Measurements from ENCODE around the gene MTA1.

The MTA1 gene

DNA sequence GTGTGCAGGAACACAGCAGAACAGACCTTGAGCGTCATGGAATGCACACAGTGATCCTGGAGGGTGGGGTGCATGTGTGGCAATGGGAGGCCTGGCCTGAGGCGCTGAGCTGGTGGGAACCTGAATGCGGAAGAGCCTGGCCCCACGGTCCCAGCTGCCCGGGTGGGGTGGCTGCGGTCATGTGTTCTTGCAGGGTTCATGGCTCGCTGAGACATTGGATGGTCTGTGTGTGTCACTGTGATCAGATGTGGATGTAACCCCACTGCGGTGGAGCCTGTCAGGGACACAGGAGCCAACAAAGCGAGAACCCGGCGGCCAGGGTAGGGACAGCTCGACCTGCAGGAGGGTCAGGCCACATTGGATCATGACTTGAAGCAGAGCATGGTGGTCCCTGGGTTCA lies 23.2 kb downstream of the MTA1 start:
- no peak for DNase-seq (ENCODE audit: low spot score)

DNA sequence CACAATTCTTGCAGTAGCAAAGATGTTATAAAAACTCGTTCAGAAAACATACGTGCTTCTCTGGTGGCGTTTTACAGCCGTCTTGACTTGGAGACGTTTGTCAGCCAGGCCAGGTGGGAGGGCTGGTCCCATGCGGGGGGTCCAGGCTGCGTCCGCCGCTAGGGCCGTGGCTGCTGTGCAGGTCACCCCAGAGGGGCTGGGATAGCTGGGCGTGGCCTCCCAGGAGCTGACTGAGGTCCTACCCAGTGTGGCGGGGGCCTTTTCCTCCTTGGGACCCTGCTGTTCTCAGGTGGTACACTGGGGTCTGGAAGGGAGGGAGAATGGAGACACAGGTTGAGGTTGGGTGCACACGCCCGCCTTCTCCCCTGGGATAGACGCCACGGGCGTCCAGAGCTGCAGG lies 25.2 kb downstream of the MTA1 start:
- no peak for DNase-seq (ENCODE audit: low spot score)

DNA sequence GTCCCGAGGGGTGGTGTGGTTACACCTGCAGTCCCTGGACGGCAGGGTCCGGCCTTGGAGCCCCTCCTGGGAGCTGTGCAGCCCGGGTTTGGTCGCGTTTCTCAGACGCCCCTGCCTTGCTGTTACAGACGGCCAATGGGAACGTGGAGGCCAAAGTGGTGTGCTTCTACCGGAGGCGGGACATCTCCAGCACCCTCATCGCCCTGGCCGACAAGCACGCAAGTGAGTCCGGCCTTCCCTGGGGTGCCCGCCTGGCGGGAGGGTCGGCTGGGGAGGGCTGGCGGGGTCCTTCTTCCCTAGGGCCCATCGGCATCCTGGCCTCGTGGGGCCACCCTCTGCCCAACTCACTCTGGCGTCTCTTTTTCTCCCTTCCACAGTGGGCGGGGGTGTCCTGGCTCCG lies 25.7 kb downstream of the MTA1 start:
- no peak for DNase-seq (ENCODE audit: low spot score)

DNA sequence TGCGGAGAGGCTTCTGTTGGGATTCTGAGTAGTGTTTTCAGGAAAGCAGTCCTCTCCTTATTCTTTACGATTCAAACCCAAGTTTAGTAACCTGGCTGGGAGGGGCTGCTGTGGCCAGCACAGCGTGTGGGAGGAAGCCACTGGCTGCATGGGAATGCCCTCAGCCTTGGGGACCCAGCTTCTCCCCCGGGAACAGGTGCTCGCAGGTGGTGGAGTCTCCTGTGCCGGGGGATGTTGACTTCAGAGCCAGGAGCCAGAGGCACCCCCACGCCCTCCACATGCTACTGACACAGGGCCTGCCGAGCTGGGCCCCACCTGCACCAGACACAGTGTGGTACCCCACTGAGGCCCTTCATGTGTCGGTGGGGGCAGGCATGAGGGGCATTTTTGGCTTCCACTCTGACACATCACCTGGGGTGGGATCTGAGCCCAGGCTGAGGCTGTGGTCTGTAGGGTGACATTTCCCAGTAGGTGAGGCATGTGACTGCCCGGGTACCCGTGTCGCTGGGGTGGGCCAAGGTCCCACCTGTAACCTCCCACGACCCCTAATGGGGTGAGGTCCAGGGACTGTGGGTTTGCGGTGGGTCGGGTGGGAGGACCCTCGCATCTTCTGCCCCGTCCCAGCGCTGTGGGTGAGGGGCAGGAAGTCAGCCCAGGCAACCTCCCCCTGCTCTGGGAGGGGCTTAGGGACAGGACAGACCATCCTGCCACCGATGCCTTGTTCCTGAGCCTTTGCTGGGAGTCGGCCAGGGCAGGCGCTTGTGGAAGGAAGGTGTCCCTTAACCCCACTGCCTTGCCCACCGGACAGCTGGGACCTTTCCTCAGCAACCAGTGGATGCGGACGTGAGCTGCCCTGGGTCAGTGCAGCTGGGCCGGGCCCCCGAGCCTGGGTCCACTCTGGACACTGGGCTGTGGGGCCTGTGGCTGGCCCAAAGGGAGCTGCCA lies 26.5 kb downstream of the MTA1 start:
- no peak for DNase-seq (ENCODE audit: low spot score)

DNA sequence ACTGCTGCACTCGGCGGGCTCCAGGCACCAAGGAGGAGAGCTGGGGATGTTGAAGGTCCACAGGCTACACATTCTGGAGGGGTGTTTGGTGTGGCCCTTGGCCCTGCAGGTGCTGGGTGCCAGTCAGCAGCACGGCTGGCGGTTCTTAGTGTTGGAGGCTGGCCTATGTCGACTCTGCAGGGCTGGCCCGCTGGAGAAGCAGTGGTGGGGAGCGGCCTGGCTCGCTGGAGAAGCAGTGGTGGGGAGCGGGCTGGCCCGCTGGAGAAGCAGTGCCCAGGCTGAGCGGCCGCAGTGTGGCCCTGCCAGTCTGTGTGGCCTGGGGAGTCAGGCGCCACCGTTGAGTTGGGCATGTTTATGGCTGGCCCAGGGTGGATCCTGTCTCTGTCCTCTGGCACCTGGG lies 27.3 kb downstream of the MTA1 start:
- DNase-seq (ENCODE audit: low spot score) = no peak

DNA sequence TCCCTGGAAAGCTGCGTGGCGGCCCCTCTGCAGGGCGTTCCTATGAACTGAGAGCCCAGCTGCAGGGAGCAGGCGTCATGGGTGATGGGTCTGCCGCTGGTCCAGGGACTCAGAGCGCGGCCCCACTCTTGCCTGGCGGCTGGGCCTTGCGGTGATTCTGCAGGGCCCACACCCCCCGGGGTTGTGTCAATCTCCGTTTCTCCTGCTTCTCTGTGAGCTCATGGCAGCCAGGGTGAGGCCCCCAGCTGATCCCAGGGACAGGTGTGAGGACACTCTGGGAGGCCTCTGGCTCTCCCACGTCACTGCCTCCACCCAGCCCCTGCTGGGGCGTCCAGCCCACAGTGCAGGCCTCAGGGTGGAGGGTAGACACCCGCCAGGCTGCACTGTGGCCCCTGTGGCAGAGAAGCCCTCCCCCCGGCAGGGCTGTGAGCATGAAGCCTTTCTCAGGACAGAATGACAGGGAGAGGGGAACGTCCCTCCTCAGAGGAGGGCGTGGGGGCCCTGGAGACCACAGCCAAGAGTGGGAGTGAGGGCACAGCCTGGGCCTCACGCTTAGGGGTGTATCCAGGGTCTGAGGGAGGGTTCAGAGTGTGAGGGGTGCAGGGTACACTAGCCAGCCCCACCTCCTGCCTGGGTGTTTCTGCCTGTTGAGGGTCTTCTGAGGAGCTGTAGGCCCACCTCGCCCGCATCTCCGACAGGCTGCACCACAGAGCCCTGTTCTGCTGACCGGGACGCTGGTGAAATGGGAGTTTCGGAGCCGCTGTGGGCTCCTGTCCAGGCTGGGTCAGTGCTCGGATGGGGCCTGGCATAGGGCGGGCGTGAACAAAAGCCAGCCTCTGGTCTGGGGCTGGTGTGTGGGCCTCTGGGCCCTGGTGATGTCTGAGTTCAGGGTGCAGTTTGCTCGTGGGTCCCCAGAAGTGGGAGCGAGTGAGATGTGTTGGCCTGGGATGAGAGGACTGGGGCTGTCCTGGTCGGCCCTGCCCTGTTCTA lies 28.3 kb downstream of the MTA1 start:
- DNase-seq (ENCODE audit: low spot score) = no peak

DNA sequence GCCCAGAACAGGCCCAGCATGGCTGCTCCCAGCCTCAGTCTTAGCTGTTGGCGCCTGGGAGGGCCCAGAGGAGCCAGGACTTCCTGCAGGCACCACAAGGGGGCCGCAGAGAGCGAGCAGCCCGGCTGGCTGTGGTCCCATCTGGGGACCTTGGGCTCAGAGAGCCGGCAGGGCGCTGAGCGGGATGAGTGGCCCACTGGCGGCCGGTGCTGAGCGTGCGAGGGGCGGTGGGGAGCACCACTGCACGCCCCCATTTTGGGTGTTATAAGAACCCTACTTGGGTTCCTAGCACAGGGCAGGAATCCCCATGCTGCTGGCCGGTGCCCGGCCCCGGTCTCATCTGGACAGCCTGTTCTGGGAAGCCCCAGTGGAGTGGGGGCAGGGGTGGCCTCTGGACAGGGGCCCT lies 29.1 kb downstream of the MTA1 start:
- DNase-seq (ENCODE audit: low spot score) = peak; percentile 22

DNA sequence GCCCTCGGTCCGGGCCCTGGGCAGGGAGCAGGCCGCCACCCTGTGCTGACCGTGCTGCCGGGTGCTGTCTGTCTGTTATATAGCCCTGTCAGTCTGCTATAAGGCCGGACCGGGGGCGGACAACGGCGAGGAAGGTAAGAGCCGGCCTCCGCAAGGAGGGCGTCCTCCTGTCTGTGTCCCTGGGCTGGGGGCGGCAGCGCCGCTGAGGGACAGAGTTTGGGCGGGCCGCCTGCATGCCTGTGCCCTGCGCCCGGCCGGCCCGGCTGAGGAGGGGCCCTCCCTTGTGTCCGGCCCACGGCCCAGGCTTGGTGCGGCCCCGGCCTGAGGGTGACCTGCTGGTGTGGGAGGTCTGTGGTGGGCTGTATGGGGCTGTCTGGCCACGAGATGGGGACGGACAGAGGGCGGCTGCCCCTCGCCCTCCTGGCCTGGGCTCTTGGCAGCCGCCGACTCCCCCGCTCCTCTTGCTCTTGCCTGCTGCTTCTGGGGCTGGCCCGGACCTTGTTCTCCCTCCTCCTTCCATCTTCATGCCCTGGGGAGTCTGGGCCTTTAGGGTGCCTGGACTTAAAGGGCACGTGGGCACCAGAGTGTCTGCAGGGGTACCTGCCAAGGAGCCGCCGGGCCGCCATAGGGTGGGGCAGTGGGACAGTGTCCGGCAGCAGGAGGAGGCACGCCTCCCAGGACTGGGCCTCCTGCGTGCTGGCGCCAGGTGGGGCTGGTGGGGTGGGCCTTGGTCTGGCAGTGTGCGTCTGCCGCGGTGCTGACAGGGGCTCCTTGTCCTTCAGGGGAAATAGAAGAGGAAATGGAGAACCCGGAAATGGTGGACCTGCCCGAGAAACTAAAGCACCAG lies 29.9 kb downstream of the MTA1 start:
- no peak for DNase-seq (ENCODE audit: low spot score)

DNA sequence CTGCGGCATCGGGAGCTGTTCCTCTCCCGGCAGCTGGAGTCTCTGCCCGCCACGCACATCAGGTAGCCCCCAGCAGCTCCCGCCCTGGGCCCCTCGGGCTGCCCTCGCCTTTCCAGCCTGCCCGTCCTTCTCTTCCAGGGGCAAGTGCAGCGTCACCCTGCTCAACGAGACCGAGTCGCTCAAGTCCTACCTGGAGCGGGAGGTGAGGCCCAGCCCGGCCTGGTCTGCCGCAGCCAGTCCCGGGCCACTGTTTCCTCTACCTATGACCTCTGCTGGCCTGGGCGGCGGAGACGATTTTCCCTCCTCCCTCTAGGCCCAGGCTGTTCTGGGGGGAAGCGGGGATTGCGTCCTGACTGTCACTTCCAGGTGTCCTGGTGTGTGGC lies 30.5 kb downstream of the MTA1 start:
- DNase-seq (ENCODE audit: low spot score) = no peak

DNA sequence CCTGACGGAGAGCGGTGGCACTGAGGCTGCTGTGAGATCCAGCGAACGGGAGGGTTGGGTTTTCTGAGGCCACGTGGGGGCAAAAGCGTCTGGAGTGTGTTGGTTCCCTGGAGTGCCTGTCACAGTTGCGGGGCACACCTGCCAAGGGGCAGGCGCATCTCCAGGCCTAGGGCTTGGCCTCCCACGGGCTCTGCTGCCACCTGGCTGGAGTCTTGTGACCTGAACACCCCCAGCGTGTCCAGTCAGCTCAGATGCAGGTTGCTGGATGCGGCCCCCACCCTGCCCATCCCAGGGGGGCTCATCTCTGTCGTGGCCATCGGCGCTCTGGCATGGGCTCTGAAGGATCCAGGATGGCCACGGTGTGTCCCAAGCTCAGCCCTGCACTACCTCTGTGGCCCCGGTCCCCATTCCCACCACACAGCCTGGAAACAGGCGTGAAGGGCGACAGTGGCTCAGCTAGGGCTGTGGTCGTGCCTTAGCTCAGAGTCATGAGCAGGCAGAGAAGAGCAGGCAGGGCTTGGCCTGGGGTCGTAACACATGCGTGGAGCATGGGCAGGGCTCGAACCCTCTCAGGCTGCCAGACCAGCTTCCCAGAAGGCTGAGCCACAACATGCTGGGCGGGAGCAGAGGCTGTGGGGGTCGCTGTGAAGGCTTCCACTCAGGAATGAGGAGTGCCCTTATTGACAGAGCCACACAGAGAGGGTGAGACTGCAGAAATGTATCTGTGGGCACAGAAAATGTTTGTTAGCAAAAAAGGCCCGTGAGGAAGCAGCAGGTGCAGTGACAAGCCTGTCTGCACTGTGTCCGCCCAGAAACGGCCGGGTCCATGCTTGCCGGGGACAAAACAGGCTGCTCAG lies 31.5 kb downstream of the MTA1 start:
- DNase-seq (ENCODE audit: low spot score) = no peak

DNA sequence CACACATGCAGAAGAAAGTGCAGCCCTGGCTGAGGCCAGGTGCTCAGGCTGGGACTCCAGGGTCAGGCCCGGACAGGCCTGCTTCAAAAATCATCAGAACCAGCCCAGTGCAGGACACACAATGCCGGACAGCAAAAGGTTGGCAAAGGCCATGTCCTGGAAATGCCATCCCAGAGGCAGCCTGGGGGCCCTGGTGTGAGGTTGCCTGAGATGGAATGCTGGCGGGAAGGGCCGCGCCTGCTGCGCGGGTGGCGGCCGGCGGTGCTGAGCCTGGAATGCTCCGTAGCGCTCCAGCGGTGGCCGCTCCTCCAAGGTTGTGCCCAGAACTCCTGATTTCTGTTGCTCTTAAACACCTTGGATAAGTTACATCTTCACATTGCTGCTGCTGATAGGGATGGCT lies 33.3 kb downstream of the MTA1 start:
- no peak for DNase-seq (ENCODE audit: low spot score)

DNA sequence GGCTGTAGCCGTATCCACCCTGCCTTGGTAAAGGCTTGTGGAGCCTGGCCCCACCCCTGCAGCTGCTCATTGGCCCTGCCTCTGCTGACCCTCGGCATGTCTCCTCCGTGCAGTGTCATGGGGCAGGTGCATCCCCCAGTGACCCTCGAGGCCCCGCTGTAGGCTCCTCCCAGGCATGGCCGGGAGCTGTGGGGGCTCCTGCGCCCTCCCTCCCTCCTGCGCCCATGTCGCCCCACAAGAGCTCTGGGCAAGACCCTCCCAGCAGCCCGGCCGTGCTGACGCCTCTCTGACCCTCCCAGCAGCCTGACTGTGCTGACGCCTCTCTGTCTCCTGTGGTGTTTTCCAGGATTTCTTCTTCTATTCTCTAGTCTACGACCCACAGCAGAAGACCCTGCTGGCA lies 34.2 kb downstream of the MTA1 start:
- DNase-seq (ENCODE audit: low spot score) = no peak

DNA sequence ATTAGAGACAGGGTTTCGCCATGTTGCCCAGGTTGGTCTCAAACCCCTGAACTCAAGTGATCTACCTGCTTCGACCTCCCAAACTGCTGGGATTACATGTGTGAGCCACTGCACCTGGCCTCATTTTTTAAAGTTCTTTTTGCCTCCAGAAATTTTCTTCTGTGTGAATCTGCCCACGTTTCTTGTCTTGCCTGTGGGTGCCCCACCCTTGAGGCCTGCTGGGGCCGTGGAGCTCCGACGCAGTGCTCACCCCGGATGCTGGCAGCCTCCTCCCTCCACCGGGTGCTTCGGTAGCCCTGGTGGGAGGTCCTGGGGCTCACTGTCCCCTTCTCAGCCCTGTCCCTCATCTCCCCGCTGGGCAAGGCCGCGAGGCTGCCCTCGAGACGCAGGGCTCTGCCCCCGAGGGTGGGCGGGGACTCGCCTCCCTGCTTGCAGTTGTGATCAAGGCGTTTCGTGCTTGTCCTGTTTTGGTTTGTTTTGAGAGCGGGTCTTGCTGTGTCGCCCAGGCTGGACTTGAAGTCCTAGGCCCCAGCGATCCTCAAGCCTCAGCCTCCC lies 35.5 kb downstream of the MTA1 start:
- no peak for DNase-seq (ENCODE audit: low spot score)

DNA sequence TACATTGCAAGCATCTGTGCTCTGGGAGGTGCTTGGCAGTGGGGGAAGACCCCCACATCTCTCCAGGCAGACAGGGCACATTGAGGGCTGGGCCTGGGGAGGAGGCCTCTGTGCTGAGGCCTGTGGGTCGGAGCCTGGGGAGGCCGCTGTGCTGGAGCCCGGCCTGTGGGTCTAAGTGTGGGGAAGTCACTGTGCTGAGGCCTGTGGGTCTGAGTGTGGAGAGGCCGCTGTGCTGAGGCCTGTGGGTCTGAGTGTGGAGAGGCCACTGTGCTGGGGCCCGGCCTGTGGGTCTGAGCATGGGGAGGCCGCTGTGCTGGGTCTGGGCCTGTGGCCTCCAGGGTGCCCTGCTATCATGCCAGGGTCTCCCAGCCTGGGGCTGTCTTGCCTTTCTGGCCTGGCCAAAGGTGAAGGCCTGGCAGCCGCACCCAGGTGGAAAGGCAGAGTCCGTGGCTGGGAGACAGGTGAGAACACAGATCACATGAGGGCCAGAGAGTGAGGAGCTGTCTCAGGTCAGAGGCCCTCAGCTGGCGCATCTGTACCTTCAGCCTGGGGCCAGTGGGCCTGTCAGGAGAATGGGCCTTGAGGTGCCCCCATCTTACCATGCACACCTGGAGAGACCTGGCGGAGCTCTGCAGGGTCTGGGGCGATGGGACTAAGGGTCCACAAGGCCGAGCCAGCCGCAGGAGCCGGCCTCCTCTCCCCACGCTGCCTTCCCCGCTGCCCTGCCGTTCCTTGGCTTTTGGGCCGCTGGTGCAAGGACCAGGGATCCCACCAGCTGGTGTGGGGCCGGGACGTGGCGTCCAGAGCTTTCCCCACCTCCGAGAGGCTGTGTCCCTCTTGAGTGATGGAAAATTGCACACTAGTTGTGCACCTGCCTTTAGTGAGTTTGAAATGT lies 36.4 kb downstream of the MTA1 start:
- no peak for DNase-seq (ENCODE audit: low spot score)

DNA sequence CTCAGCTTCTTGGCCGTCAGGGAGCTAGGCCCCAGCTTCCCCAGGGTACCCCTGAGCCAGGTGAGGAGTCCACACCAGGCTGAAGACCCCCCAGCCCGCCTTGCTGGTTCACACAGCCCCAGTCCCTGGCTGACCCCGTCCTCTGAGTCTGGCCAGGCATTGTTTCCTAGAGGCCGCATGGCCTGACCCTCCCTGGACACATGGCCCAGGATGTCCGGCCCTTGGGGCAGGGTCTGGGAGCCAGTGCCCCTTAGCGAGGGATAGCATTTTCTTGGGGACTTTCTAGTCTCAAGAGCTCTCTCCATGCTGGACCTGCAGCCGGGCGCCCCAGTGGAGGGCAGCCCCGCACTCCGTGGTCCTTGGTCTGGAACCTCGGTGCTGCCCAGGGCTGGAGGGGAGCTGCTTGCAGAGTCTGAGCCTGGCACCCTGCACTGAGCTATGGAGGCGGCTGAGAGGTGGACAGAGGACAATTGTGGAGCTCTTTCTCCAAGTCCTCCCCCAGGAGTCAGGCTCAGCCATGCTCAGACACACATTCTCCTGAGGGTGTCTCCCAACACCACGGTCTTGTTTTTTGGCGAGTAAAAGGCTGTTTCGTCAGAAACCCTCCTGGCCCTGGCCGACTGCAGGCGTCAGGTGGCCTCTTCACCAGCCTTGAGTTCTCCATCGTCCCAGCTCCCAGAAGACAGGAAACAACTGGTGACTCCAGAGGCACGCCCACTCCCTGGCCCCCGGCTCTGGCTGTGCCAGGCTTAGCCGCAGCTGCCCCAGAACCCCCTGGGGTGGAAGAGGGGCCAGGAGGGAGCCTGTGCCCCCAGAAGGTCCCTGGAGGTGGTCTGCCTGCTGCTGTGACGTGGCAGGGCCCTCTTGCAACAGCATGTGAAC lies 37.4 kb downstream of the MTA1 start:
- DNase-seq (ENCODE audit: low spot score) = no peak

DNA sequence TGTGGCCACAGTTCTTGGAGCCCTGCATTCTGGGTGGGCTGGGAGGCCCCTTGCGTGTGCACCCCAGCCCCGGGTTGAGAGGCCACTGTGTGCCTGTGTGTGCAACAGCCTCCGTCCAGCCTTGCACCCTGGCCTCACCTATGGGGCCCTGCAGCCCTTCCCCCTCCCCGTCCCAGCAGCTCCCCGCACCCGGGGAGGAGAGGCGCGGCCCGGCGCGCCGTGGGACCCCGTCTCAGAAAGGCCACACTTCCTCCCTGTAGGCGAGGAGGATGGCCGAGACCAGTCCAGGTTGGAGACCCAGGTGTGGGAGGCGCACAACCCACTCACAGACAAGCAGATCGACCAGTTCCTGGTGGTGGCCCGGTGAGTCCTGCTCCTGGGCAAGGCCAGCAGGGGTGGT lies 38.4 kb downstream of the MTA1 start:
- no peak for DNase-seq (ENCODE audit: low spot score)

DNA sequence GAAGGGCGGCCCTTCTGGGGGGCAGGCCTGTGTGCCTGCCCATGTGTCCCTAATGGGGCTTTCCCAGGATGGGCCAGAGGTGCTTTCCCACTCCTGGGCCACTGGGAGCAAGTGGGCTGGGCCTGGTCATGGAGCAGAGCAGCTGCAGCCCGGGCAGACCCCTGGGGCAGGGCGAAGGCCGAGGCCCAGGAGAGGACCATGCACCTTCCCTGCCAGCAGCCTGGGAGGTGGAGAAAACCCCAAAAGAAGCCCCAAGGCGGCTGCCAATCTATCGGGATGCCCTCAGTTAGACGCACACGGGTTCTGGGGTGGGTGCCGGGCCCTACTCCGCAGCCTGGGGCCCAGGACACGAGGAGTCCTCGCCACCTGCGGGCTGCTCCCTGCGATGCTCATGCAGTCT lies 38.9 kb downstream of the MTA1 start:
- DNase-seq (ENCODE audit: low spot score) = no peak

DNA sequence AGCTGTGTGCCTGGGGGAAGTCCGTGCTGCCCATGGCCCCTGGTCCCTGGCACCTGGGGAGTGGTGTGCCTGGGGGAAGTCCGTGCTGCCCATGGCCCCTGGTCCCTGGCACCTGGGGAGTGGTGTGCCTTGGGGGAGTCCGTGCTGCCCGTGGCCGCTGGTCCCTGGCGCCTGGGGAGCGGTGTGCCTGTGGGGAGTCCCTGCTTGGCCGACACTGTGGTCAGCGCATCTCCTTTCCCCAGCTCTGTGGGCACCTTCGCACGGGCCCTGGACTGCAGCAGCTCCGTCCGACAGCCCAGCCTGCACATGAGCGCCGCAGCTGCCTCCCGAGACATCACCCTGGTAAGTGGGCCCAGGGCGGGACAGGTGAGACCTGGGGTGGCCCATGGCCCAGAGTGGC lies 40.5 kb downstream of the MTA1 start:
- DNase-seq (ENCODE audit: low spot score) = no peak
